ENCODE data around the gene SUSD3. TPM values are rescaled to one million over a fixed set of nuclear protein-coding genes. Genes with fewer than 3 reads are reported as not detected.

The SUSD3 gene
- total RNA-seq, 2 donors from 2014 or later: 53.1 to 56.8 TPM

DNA sequence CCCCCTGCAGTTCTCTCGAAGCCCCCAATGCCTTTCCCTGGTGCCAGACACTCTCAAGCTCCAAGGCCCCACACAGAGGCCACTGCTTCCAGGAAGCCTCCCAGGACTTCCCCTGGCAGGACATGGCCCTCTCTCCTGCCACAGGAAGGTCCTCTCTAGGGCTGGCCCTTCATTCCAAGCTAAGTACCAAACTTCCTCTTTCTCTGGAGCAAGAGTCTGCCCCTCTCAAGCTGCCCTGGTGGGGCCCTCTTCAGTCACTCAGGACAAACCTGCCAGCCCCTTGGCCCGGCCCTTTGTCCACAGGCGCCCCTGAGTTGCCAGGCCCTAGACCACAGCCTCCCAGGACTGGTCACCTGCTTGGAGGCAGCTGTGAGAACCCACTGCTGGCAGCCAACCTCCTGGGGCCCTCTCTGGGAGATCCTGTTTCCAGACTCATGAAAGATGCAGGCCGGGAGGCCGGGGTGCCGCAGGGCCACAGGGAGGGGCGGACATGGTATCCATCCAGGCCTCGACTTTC, 69.0 kb downstream of the SUSD3 start:
- Mint-ChIP-seq H3K9me3 (no peaks in the 10 kb centered on the region), H3K4me3 (peak overlapping the region; percentile 47 to 76), H3K36me3 (ENCODE audit: insufficient read depth in 2 of 2) (peaks cover 4 to 14% of the 10 kb centered on the region in 2 donors), H3K27me3 (ENCODE audit: low read depth) (no peaks in the 10 kb centered on the region), H3K27ac (peak overlapping the region; percentile 85), H3K4me1 (ENCODE audit: low read depth) (peaks cover 71% of the 10 kb centered on the region)
- no peak for DNase-seq
- ATAC-seq (replicated peaks in 1 of 2): no peak

DNA sequence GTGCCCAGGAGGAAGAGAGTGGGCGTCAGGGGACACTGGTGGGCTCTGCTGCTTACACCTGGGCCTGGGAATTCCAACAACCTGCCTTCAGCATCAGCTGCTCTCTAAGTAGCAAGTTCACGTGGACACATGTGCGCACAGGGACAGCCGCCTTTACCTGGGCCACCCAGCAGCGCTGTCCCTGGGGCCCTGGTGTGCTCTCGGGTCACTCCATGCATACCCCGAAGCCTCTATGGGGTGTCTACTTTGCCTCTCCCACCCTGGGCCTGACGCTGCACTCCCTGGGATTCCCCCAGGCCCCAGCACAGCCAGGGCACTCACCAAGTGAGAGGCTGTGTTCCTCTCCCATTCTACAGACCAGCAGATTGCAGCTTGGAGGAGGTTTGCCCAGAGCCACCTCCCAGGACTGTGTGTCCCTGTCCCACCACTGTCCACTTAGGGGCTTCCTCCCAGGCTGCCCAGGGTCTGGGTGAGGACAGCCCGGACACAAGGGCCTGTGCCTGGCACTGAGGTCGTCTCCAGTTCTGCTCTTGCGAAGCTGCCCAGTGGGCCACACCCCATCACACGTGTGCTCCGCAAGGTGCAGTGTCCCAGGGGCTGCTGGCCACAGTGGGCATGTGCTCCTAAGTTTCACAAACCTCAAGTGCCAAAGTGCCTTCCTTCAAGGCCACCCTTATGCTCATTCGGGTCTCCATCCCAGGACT, 69.7 kb downstream of the SUSD3 start:
- H3K27me3 Mint-ChIP-seq (ENCODE audit: low read depth): no peaks in the 10 kb centered on the region
- ATAC-seq (replicated peaks in 1 of 2): no peak
- no peaks in the 10 kb centered on the region for H3K9me3 Mint-ChIP-seq
- peaks cover 4 to 14% of the 10 kb centered on the region in 2 donors for H3K36me3 Mint-ChIP-seq (ENCODE audit: insufficient read depth in 2 of 2)
- no peak for DNase-seq
- H3K27ac Mint-ChIP-seq: peak overlapping the region; percentile 67
- peaks cover 79% of the 10 kb centered on the region for H3K4me1 Mint-ChIP-seq (ENCODE audit: low read depth)
- peak overlapping the region; percentile 56 to 76 for H3K4me3 Mint-ChIP-seq

DNA sequence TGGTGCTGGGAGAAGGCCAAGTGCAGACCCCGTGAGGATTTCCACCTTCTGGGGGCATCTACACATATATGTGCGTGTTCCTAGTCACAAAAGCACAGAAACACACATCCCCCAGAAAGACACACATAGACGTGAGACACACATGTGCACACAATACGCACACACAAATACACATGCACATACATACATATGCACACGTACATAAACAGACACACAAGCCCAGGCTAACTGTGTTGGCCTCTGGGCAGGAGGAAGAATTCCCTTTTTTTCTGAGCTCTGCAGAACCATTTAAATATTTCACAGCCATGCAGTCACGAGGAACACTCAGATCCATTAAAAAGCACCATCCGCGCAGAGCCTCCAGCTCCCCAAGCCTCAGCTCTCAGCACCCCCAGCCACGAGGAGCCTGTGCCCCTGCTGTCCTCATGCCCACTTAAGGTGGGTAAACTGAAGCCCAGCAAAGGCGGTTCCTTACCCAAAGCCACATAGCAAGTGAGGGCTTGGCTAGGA, 70.3 kb downstream of the SUSD3 start:
- H3K27ac Mint-ChIP-seq: peak overlapping the region; percentile 67
- H3K4me3 Mint-ChIP-seq: peak overlapping the region; percentile 56 to 76
- no peaks in the 10 kb centered on the region for H3K9me3 Mint-ChIP-seq
- peaks cover 4 to 14% of the 10 kb centered on the region in 2 donors for H3K36me3 Mint-ChIP-seq (ENCODE audit: insufficient read depth in 2 of 2)
- peaks cover 80% of the 10 kb centered on the region for H3K4me1 Mint-ChIP-seq (ENCODE audit: low read depth)
- no peak for ATAC-seq (replicated peaks in 1 of 2)
- DNase-seq: no peak
- no peaks in the 10 kb centered on the region for H3K27me3 Mint-ChIP-seq (ENCODE audit: low read depth)

DNA sequence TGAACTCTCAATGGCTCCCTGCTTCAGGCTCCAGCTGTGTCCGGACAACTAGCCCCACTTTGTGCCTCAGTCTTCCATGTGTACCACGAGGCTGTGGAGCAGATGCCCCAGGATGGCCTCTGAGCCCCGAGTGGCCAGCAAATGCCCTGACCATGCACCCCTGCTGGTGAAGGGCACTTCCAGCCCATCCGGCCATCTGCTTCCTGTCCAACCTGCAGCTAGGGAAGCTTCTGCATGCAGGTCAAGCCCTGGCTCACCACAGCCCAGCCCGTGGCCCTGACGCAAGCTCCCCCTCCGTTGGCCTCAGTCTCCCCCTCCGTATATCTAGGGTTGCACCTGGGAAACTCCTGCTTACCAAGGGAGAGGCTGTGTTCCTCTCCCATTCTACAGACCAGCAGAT, 70.8 kb downstream of the SUSD3 start:
- H3K4me1 Mint-ChIP-seq (ENCODE audit: low read depth): peaks cover 76% of the 10 kb centered on the region

DNA sequence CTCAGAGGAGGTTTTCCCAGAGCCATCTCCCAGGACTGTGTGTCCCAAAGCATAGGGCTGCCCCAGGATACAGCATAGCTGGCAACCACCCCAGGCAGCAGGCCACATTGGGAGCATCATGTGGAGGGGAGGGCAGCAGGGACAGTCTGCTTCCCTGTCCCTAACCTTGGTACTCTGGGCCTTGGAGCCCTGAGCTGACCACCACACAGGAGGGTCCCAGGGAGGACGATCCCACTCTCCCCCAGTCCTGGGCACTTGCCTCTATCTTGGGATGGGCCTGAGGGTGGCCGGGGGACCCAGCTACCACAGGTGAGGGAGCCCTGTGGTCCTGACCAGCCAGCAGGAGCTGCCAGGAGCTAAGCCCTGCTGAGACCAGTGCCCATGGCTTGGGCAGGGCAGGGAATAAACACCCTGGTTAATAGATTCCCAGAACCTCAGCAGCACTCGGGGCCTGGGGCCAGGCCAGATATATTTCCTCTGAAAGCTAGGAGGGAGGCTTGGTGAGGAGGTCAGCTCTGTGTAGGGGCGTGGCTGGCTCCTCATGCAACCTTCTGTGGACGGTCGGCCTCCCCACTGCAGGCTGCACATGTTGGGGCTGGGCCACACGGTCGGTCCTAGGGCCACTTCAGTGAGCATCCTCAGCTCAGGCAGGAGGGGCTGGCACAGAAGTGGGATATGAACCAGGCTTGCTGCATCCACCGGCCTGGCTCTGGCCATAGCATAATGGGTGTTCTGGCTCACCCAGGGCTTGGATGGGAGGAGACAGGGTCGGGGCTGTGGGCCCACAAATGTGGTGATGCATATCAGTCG, 71.4 kb downstream of the SUSD3 start:
- no peak for ATAC-seq (replicated peaks in 1 of 2)
- Mint-ChIP-seq H3K27me3 (ENCODE audit: low read depth) (no peaks in the 10 kb centered on the region), H3K27ac (peak overlapping the region; percentile 44), H3K4me1 (ENCODE audit: low read depth) (peaks cover 80% of the 10 kb centered on the region), H3K36me3 (ENCODE audit: insufficient read depth in 2 of 2) (peaks cover 4 to 7% of the 10 kb centered on the region in 2 donors), H3K9me3 (no peaks in the 10 kb centered on the region), H3K4me3 (peak overlapping the region; percentile 56 to 94)
- no peak for DNase-seq

More for the DNA sequence above, 70.8 kb downstream of the SUSD3 start:
- H3K27me3 Mint-ChIP-seq (ENCODE audit: low read depth): no peaks in the 10 kb centered on the region
- peaks cover 4 to 13% of the 10 kb centered on the region in 2 donors for H3K36me3 Mint-ChIP-seq (ENCODE audit: insufficient read depth in 2 of 2)
- H3K27ac Mint-ChIP-seq: no peak overlapping the region
- no peak overlapping the region for H3K4me3 Mint-ChIP-seq
- H3K9me3 Mint-ChIP-seq: no peaks in the 10 kb centered on the region
- DNase-seq: no peak
- no peak for ATAC-seq (replicated peaks in 1 of 2)

DNA sequence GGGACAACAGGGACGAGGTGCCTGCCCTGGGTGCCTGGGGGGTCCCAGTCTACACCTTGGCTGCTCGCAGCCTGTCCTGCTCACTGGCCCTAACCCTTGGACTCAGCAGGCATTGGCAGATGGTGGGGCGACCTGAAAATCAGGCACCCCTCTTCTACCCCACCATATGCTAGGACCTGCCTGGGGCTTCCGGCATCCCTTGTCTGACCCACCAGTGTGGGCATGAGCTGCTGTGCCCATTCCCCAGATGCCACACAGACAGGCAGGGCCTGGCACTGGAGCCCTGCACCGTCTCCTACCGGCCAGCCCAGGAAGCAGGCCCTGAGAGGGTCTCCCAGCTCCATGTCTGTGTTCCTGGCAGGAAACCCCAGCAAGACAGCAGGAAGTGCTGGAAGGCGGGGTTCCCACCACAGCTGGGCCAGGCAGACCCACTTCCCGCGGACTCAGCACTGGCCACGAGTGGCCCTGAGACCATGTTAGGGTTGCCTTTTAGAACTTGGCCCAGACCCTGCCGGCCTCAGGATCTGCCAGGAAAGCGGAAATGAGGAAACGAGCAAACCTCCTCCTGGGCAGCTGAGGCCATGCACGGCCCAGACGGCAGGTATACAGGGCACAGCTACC, 72.5 kb downstream of the SUSD3 start:
- DNase-seq: no peak
- H3K27ac Mint-ChIP-seq: peak overlapping the region; percentile 50
- peaks cover 4% of the 10 kb centered on the region in 2 donors for H3K36me3 Mint-ChIP-seq (ENCODE audit: insufficient read depth in 2 of 2)
- no peaks in the 10 kb centered on the region for H3K9me3 Mint-ChIP-seq
- no peak for ATAC-seq (replicated peaks in 1 of 2)
- H3K27me3 Mint-ChIP-seq (ENCODE audit: low read depth): no peaks in the 10 kb centered on the region
- H3K4me1 Mint-ChIP-seq (ENCODE audit: low read depth): peaks cover 86% of the 10 kb centered on the region
- peak overlapping the region; percentile 94 to 96 for H3K4me3 Mint-ChIP-seq

DNA sequence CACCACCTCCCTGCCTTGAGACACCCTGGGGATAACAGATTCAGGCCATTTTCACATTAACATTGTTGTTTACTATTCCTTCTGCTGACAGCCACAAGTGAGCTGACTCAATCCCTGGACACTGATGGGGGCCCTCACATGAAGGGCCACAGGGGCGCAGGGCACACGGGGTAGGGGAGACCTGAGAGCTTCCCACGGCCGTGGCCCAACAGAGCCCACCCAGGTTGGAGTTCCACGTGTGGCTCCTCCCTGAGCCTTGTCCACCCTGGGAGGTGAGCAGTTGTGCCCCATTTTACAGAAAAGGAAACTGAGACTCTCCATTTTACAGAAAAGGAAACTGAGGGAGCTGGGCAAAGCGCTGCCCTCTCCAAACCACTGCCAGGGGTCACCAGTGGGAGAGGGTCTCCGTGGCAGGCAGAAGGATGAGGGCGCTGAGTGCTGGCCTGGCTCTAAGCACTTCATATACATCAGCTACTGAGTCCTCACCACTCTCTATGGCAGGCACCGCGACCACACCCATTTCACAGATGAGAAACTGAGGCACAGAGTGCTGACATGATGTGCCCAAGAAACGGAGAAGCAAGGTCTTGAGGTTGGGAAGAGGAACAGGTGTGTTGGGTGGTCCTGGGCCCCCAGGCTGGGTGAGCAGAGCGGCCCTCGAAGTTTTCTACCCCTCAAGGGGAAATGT, 73.2 kb downstream of the SUSD3 start:
- Mint-ChIP-seq H3K4me1 (ENCODE audit: low read depth) (peaks cover 86% of the 10 kb centered on the region), H3K27ac (peak overlapping the region; percentile 84), H3K27me3 (ENCODE audit: low read depth) (no peaks in the 10 kb centered on the region), H3K9me3 (no peaks in the 10 kb centered on the region), H3K4me3 (peak overlapping the region; percentile 94 to 96), H3K36me3 (ENCODE audit: insufficient read depth in 2 of 2) (peaks cover 4% of the 10 kb centered on the region in 2 donors)
- ATAC-seq (replicated peaks in 1 of 2) (no peak), DNase-seq (no peak)

DNA sequence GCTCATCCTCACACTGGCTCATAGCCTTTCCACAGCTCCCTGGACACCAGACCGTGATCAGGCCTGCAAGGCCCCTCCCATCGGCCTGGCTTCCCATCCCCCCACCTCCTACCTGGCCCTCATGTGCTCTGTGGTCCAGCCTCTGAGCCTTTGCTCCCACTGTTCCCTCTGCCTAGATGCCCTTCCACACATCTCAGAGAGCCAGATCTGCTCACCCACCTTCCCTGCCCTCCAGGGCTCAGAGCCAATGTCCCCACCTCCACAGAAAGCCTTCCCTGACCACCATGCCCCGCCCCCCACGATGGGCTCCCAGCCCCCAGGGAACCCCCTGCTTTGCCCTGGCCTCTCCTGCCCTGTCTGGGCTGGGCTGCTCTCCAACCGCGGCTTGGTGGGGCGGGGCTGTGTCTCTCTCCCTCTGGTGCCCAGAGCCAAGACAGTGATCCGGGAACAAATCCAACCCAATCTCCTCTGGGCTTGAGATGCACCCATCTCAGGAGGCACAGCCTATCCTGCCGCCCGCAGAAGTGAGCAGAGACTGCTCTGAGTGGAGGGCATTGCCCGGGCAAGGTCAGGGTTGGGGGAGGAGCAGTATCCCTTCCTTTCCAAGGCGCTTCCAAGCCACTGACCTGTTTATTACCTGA, 73.9 kb downstream of the SUSD3 start:
- Mint-ChIP-seq H3K27me3 (ENCODE audit: low read depth) (no peaks in the 10 kb centered on the region), H3K27ac (peak overlapping the region; percentile 84), H3K36me3 (ENCODE audit: insufficient read depth in 2 of 2) (peaks cover 4% of the 10 kb centered on the region in 2 donors), H3K4me1 (ENCODE audit: low read depth) (peaks cover 86% of the 10 kb centered on the region), H3K9me3 (no peaks in the 10 kb centered on the region), H3K4me3 (peak overlapping the region; percentile 94 to 96)
- ATAC-seq (replicated peaks in 1 of 2) (no peak), DNase-seq (no peak)

DNA sequence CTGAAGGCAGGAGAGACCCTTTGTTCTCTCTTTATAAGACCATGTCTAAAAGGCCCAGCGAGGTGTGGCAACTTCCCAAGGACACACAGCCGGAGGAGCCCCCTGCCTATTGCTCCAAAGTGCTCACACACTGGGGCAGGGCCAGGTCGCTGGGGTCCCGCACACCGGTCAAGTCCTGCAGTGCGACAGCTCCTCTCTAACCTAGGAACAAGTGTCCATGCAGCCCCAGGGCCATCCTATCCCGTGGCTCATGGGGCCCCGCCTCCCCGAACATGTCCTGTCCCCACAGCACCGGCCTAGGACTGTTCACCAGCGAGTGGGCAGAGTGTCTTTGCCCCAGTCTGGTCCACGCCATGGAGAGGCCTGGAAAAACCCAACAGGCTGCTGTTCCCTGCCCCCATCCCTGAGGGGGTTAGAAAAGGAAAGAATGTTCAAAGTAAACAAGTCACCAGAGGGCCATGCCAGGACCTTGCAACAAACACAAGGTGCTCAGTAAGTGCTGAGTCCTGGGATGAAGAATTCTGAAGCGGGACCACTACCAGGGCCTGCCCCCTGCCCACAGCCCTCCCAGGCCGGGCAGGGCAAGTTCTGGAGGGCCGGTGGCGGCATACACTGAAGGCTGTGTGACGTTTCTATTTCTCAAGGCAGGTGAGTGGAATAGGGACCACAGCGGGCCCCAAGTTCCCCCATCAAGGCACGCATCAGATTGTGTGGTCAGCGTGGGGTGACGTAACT, 74.6 kb downstream of the SUSD3 start:
- DNase-seq: peak; percentile 83
- H3K4me1 Mint-ChIP-seq (ENCODE audit: low read depth): peaks cover 86% of the 10 kb centered on the region

DNA sequence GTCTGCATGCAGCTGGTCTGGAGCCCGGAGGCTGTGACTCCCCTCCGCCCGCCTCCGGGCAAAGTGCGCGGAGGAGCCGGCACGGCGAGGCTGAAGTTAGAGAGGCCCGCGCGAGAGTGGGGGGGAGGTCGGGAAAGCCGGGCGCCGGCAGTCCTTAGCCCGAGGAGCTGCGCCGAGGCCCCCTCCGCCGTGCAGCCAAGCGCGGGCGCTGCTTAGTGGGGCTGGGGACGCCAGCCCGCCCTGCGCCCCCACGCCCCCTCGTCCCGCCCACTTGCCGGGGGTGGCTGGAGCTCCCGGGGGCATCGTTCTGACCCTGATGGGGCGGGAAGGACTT, 75.1 kb downstream of the SUSD3 start:
- Mint-ChIP-seq H3K27me3 (ENCODE audit: low read depth) (no peaks in the 10 kb centered on the region), H3K4me3 (peak overlapping the region; percentile 94 to 96), H3K4me1 (ENCODE audit: low read depth) (peaks cover 86% of the 10 kb centered on the region), H3K36me3 (ENCODE audit: insufficient read depth in 2 of 2) (peaks cover 4% of the 10 kb centered on the region in 2 donors), H3K9me3 (peaks cover 0 to 3% of the 10 kb centered on the region in 2 donors), H3K27ac (peak overlapping the region; percentile 84)
- DNase-seq (no peak), ATAC-seq (replicated peaks in 1 of 2) (no peak)

More for the DNA sequence above, 74.6 kb downstream of the SUSD3 start:
- Mint-ChIP-seq H3K36me3 (ENCODE audit: insufficient read depth in 2 of 2) (peaks cover 4% of the 10 kb centered on the region in 2 donors), H3K9me3 (no peaks in the 10 kb centered on the region), H3K27me3 (ENCODE audit: low read depth) (no peaks in the 10 kb centered on the region), H3K4me3 (peak overlapping the region; percentile 94 to 96), H3K27ac (peak overlapping the region; percentile 84)
- peak; percentile 52 to 57 for ATAC-seq (replicated peaks in 1 of 2)

DNA sequence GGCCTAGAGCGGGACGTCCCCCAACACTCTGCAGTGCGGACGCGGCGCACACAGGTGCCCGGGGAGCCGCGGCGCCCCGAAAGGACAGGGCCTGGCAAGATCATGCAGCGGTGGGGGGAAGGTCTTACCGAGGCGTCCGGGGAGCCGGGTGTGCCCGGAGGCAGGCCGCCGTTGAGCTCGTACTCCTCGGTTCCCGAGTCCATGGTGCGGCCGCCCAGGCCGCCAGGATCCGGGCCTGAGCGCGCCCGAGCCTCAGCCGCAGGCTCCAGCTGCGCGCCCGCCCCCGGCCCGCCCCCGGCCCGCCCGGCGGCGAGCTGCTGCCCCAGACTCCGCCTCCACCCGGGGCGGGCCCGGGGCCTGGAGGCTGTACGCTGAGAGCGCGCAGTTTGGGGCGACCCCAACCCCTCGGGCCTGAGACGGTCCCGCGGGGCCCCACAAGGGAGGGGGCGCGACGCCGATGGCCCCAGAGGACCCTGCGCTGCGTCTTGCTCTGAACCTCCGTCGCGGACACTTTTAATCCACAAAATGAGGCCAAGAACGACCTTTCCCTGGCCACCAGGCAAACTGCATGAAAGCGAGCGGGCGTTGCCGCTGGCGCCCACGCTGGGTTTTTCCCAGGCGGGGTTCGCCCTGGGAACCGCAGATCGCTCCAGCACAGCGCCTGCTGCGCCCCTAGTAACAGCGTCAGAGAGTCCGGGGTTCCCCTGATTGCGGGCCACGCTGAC, 75.7 kb downstream of the SUSD3 start, which contains the start of gene NINJ1:
TSS of gene NINJ1 (minus strand) at position 237 of the 725 bp plus-strand sequence. CDS start at position 203, 34 bp downstream.
- peaks cover 3 to 4% of the 10 kb centered on the region in 2 donors for H3K36me3 Mint-ChIP-seq (ENCODE audit: insufficient read depth in 2 of 2)
- no peaks in the 10 kb centered on the region for H3K27me3 Mint-ChIP-seq (ENCODE audit: low read depth)
- H3K27ac Mint-ChIP-seq: peak within 1 kb of the TSS; percentile 88

More for the DNA sequence above, 75.7 kb downstream of the SUSD3 start, which contains the start of gene NINJ1:
- peak; percentile 92 to 93 for DNase-seq
- H3K9me3 Mint-ChIP-seq: peaks cover 0 to 3% of the 10 kb centered on the region in 2 donors
- peaks cover 80% of the 10 kb centered on the region for H3K4me1 Mint-ChIP-seq (ENCODE audit: low read depth)
- H3K4me3 Mint-ChIP-seq: peak within 1 kb of the TSS; percentile 94 to 96
- peak; percentile 85 for ATAC-seq (replicated peaks in 1 of 2)
